ENCODE measurements around the gene ARHGAP29. TPM values are rescaled to one million over a fixed set of nuclear protein-coding genes. Genes with fewer than 3 reads are reported as not detected.

The ARHGAP29 gene
- total RNA-seq, 5 donors from 2014 or later (not counting 1 experiment from before 2014, with no cell fraction given) = 0.13 to 0.54 (median 0.18) TPM; not detected in 2

- Mint-ChIP-seq H3K4me3 (no peak overlapping the region), H3K36me3 (no peaks in the 10 kb centered on the region), H3K27me3 (peaks cover 38 to 43% of the 10 kb centered on the region in 2 donors), H3K27ac (no peak overlapping the region), H3K4me1 (peaks cover 12 to 13% (median 12%) of the 10 kb centered on the region in 3 donors), H3K9me3 (no peaks in the 10 kb centered on the region)
- WGBS (ENCODE audit: insufficient coverage) = no CpG with 5 or more reads among the region's 1 CpG
- Histone ChIP-seq H3K27ac (ENCODE audit: low read length) (no peak overlapping the region), H3K27me3 (replicated peaks in 1 of 2; ENCODE audit: control insufficient read depth in 2 of 2, extremely low read depth in 1 of 2, insufficient read depth in 2 of 2, low read length in 1 of 2) (peaks cover 10 to 11% of the 10 kb centered on the region in 2 experiments), H3K9me3 (no peaks in the 10 kb centered on the region), H3K4me3 (ENCODE audit: control insufficient read depth in 1 of 2, extremely low read depth in 1 of 2, low read length in 1 of 2) (no peak overlapping the region), H3K4me1 (ENCODE audit: control insufficient read depth in 1 of 2, extremely low read depth in 1 of 2, insufficient read depth in 2 of 2, low read length in 2 of 2) (peaks cover 2 to 7% of the 10 kb centered on the region in 2 experiments), H3K36me3 (ENCODE audit: control insufficient read depth in 2 of 2, extremely low read depth in 1 of 2, insufficient read depth in 1 of 2, low read length in 1 of 2) (no peaks in the 10 kb centered on the region)
- DNase-seq = no peak
- ChIA-PET CTCF (no interaction called here), POLR2A (no interaction called here)
- no peak for ATAC-seq (replicated peaks in 1 of 4)
These were observed 5.6 kb downstream of the ARHGAP29 start for GRCh38 chr1:94231746-94232145.

GRCh38 chr1:94230920-94231319 lies 6.5 kb downstream of the ARHGAP29 start:
- Mint-ChIP-seq H3K27ac (no peak overlapping the region), H3K27me3 (peaks cover 34 to 36% of the 10 kb centered on the region in 2 donors), H3K36me3 (no peaks in the 10 kb centered on the region), H3K4me1 (peaks cover 4 to 5% (median 4%) of the 10 kb centered on the region in 3 donors), H3K4me3 (no peak overlapping the region), H3K9me3 (no peaks in the 10 kb centered on the region)
- Histone ChIP-seq H3K4me3 (ENCODE audit: control insufficient read depth in 1 of 2, extremely low read depth in 1 of 2, low read length in 1 of 2) (no peak overlapping the region), H3K4me1 (ENCODE audit: control insufficient read depth in 1 of 2, extremely low read depth in 1 of 2, insufficient read depth in 2 of 2, low read length in 2 of 2) (peaks cover 0 to 2% of the 10 kb centered on the region in 2 experiments), H3K9me3 (no peaks in the 10 kb centered on the region), H3K27me3 (replicated peaks in 1 of 2; ENCODE audit: control insufficient read depth in 2 of 2, extremely low read depth in 1 of 2, insufficient read depth in 2 of 2, low read length in 1 of 2) (peaks cover 3% of the 10 kb centered on the region in 2 experiments), H3K27ac (ENCODE audit: low read length) (no peak overlapping the region), H3K36me3 (ENCODE audit: control insufficient read depth in 2 of 2, extremely low read depth in 1 of 2, insufficient read depth in 1 of 2, low read length in 1 of 2) (no peaks in the 10 kb centered on the region)
- DNase-seq = no peak
- no CpG with 5 or more reads among the region's 1 CpG for WGBS (ENCODE audit: insufficient coverage)
- ATAC-seq (replicated peaks in 1 of 4) = no peak
- ChIA-PET CTCF (no interaction called here), POLR2A (no interaction called here)

- H3K9me3 Mint-ChIP-seq = no peaks in the 10 kb centered on the region
- no peak overlapping the region for H3K27ac Mint-ChIP-seq
- Histone ChIP-seq H3K27me3 (replicated peaks in 1 of 2; ENCODE audit: control insufficient read depth in 2 of 2, extremely low read depth in 1 of 2, insufficient read depth in 2 of 2, low read length in 1 of 2) (peaks cover 0 to 4% of the 10 kb centered on the region in 2 experiments), H3K4me1 (ENCODE audit: control insufficient read depth in 1 of 2, extremely low read depth in 1 of 2, insufficient read depth in 2 of 2, low read length in 2 of 2) (no peaks in the 10 kb centered on the region), H3K36me3 (ENCODE audit: control insufficient read depth in 2 of 2, extremely low read depth in 1 of 2, insufficient read depth in 1 of 2, low read length in 1 of 2) (no peaks in the 10 kb centered on the region), H3K27ac (ENCODE audit: low read length) (no peak overlapping the region), H3K9me3 (no peaks in the 10 kb centered on the region), H3K4me3 (ENCODE audit: control insufficient read depth in 1 of 2, extremely low read depth in 1 of 2, low read length in 1 of 2) (no peak overlapping the region)
- CTCF ChIA-PET = no interaction called here
- WGBS (ENCODE audit: insufficient coverage) = no CpG with 5 or more reads among the region's 4 CpGs
- H3K36me3 Mint-ChIP-seq = no peaks in the 10 kb centered on the region
- H3K27me3 Mint-ChIP-seq = peaks cover 22 to 29% of the 10 kb centered on the region in 2 donors
- H3K4me1 Mint-ChIP-seq = no peaks in the 10 kb centered on the region
- POLR2A ChIA-PET = no interaction called here
- DNase-seq = no peak
- H3K4me3 Mint-ChIP-seq = no peak overlapping the region
- ATAC-seq (replicated peaks in 1 of 4) = no peak
These were observed 8.6 kb downstream of the ARHGAP29 start for GRCh38 chr1:94228640-94229375.

- WGBS (ENCODE audit: insufficient coverage) = no CpG with 5 or more reads among the region's 1 CpG
- ChIA-PET CTCF (interaction anchor here in 1 of 2 donors (0.6 kb wide), 1 partner anchor 845 kb away, joined by 4 read pairs; the partner anchor contains the start of gene ALG14), POLR2A (no interaction called here)
- Mint-ChIP-seq H3K27ac (no peak overlapping the region), H3K27me3 (peaks cover 17 to 23% of the 10 kb centered on the region in 2 donors), H3K4me3 (no peak overlapping the region), H3K36me3 (no peaks in the 10 kb centered on the region), H3K4me1 (no peaks in the 10 kb centered on the region), H3K9me3 (no peaks in the 10 kb centered on the region)
- DNase-seq (no peak), ATAC-seq (replicated peaks in 1 of 4) (no peak)
- H3K27ac ChIP-seq (ENCODE audit: low read length) = no peak overlapping the region
- H3K4me1 ChIP-seq (ENCODE audit: control insufficient read depth in 1 of 2, extremely low read depth in 1 of 2, insufficient read depth in 2 of 2, low read length in 2 of 2) = no peaks in the 10 kb centered on the region
- H3K4me3 ChIP-seq (ENCODE audit: control insufficient read depth in 1 of 2, extremely low read depth in 1 of 2, low read length in 1 of 2) = no peak overlapping the region
- peaks cover 0 to 4% of the 10 kb centered on the region in 2 experiments for H3K27me3 ChIP-seq (replicated peaks in 1 of 2; ENCODE audit: control insufficient read depth in 2 of 2, extremely low read depth in 1 of 2, insufficient read depth in 2 of 2, low read length in 1 of 2)
- H3K9me3 ChIP-seq = no peaks in the 10 kb centered on the region
- H3K36me3 ChIP-seq (ENCODE audit: control insufficient read depth in 2 of 2, extremely low read depth in 1 of 2, insufficient read depth in 1 of 2, low read length in 1 of 2) = no peaks in the 10 kb centered on the region
These were observed 9.8 kb downstream of the ARHGAP29 start for GRCh38 chr1:94227624-94228023.

GRCh38 chr1:94225845-94226244 lies 11.5 kb downstream of the ARHGAP29 start:
- POLR2A ChIA-PET = no interaction called here
- H3K4me1 Mint-ChIP-seq = no peaks in the 10 kb centered on the region
- no peak overlapping the region for H3K4me3 Mint-ChIP-seq
- Histone ChIP-seq H3K4me3 (ENCODE audit: control insufficient read depth in 1 of 2, extremely low read depth in 1 of 2, low read length in 1 of 2) (no peak overlapping the region), H3K27me3 (replicated peaks in 1 of 2; ENCODE audit: control insufficient read depth in 2 of 2, extremely low read depth in 1 of 2, insufficient read depth in 2 of 2, low read length in 1 of 2) (peaks cover 0 to 3% of the 10 kb centered on the region in 2 experiments), H3K27ac (ENCODE audit: low read length) (no peak overlapping the region), H3K36me3 (ENCODE audit: control insufficient read depth in 2 of 2, extremely low read depth in 1 of 2, insufficient read depth in 1 of 2, low read length in 1 of 2) (no peaks in the 10 kb centered on the region), H3K4me1 (ENCODE audit: control insufficient read depth in 1 of 2, extremely low read depth in 1 of 2, insufficient read depth in 2 of 2, low read length in 2 of 2) (no peaks in the 10 kb centered on the region), H3K9me3 (no peaks in the 10 kb centered on the region)
- H3K36me3 Mint-ChIP-seq = no peaks in the 10 kb centered on the region
- peaks cover 8 to 13% of the 10 kb centered on the region in 2 donors for H3K27me3 Mint-ChIP-seq
- no peaks in the 10 kb centered on the region for H3K9me3 Mint-ChIP-seq
- H3K27ac Mint-ChIP-seq = no peak overlapping the region
- DNase-seq (no peak), ATAC-seq (replicated peaks in 1 of 4) (no peak)
- CTCF ChIA-PET = no interaction called here
- no CpG with 5 or more reads among the region's 2 CpGs for WGBS (ENCODE audit: insufficient coverage)

- no peaks in the 10 kb centered on the region for H3K36me3 ChIP-seq (ENCODE audit: control insufficient read depth in 2 of 2, extremely low read depth in 1 of 2, insufficient read depth in 1 of 2, low read length in 1 of 2)
- H3K9me3 ChIP-seq = no peaks in the 10 kb centered on the region
- H3K27me3 Mint-ChIP-seq = peaks cover 10 to 17% of the 10 kb centered on the region in 2 donors
- H3K4me3 Mint-ChIP-seq = no peak overlapping the region
- H3K27ac ChIP-seq (ENCODE audit: low read length) = no peak overlapping the region
- no peak for DNase-seq
- H3K4me1 ChIP-seq (ENCODE audit: control insufficient read depth in 1 of 2, extremely low read depth in 1 of 2, insufficient read depth in 2 of 2, low read length in 2 of 2) = no peaks in the 10 kb centered on the region
- WGBS (ENCODE audit: insufficient coverage) = no CpG with 5 or more reads among the region's 2 CpGs
- no peak overlapping the region for H3K27ac Mint-ChIP-seq
- CTCF ChIA-PET = no interaction called here
- ATAC-seq (replicated peaks in 1 of 4) = no peak
- no peaks in the 10 kb centered on the region for H3K4me1 Mint-ChIP-seq
- H3K9me3 Mint-ChIP-seq = no peaks in the 10 kb centered on the region
- no peak overlapping the region for H3K4me3 ChIP-seq (ENCODE audit: control insufficient read depth in 1 of 2, extremely low read depth in 1 of 2, low read length in 1 of 2)
- no peaks in the 10 kb centered on the region for H3K36me3 Mint-ChIP-seq
- no peaks in the 10 kb centered on the region for H3K27me3 ChIP-seq (replicated peaks in 1 of 2; ENCODE audit: control insufficient read depth in 2 of 2, extremely low read depth in 1 of 2, insufficient read depth in 2 of 2, low read length in 1 of 2)
- POLR2A ChIA-PET = no interaction called here
These were observed 19.1 kb downstream of the ARHGAP29 start for GRCh38 chr1:94218332-94218731.

Measured in T-cell (primary cell).